OCI-LY7 (cell line): Measurements from ENCODE around the gene MYLK. TPM values are rescaled to one million over a fixed set of nuclear protein-coding genes. Genes with fewer than 3 reads are reported as not detected.

Experiments
- BruUV-seq: library from RNA; stranded (reverse); fragments of 400-500 nt; replicated peaks from 2 replicates; lab custom pipeline; 2021; lab: Mats Ljungman, UMichigan
- CTCF ChIA-PET: fragments of 300-600 bp; sonication (Branson Sonifier 250); formaldehyde crosslinking; loops from one replicate; lab custom pipeline; 2022; ENCODE audit warnings: antibody characterized with exemption; ENCODE audit not compliant: unreplicated experiment; lab: Charles Lee
- POLR2A ChIA-PET: fragments of 300-600 bp; sonication (Branson Sonifier 250); formaldehyde crosslinking; loops from one replicate; lab custom pipeline; 2022; ENCODE audit warnings: antibody characterized with exemption; lab: Charles Lee
- DNase-seq: peaks from one replicate; pipeline ENCODE4 v3.0.0-alpha.2; 2015; ENCODE audit warnings: low spot score
- H2AFZ ChIP-seq: fragments of 200-600 bp; sonication (generic), shearing (Covaris generic); 2 replicates; pipeline ENCODE4 v1.6.1; 2014; ENCODE audit warnings: mild to moderate bottlenecking, antibody characterized with exemption, low read length, moderate library complexity
- H3K27ac ChIP-seq: fragments of 200-600 bp; sonication (generic); 2 replicates; pipeline ENCODE4 v1.5.1; 2014; ENCODE audit warnings: mixed run types, low read depth, mild to moderate bottlenecking, moderate library complexity, low read length, inconsistent platforms; ENCODE audit not compliant: poor library complexity, severe bottlenecking
- H3K36me3 ChIP-seq: fragments of 200-600 bp; sonication (generic); 2 replicates; pipeline ENCODE4 v1.6.1; 2014; ENCODE audit warnings: mild to moderate bottlenecking, antibody characterized with exemption, low read length, moderate library complexity, mixed read lengths; ENCODE audit not compliant: insufficient read depth
- H3K4me1 ChIP-seq: fragments of 200-600 bp; sonication (generic); 2 replicates; pipeline ENCODE4 v1.5.1; 2014; ENCODE audit warnings: mild to moderate bottlenecking, low read length; ENCODE audit not compliant: insufficient read depth, poor library complexity, severe bottlenecking
- H3K4me2 ChIP-seq: fragments of 200-600 bp; sonication (generic); 2 replicates; pipeline ENCODE4 v1.6.1; 2014; ENCODE audit warnings: mild to moderate bottlenecking, low read length
- H3K4me3 ChIP-seq: fragments of 200-600 bp; sonication (generic); 2 replicates; pipeline ENCODE4 v1.5.1; 2014; ENCODE audit warnings: mild to moderate bottlenecking, low read depth, low read length; ENCODE audit not compliant: poor library complexity, severe bottlenecking
- H3K79me2 ChIP-seq: fragments of 200-600 bp; sonication (generic); 2 replicates; pipeline ENCODE4 v1.6.1; 2016; ENCODE audit warnings: low read depth, mild to moderate bottlenecking, low read length, moderate library complexity, mixed read lengths; ENCODE audit not compliant: insufficient read depth
- H3K9me2 ChIP-seq: fragments of 200-600 bp; sonication (generic); 2 replicates; pipeline ENCODE4 v1.6.1; 2016; ENCODE audit warnings: mild to moderate bottlenecking, low read length, mixed read lengths; ENCODE audit not compliant: insufficient read depth
- H3K9me3 ChIP-seq: fragments of 200-600 bp; sonication (generic); 2 replicates; pipeline ENCODE4 v1.6.1; 2014; ENCODE audit warnings: mild to moderate bottlenecking, mixed run types, low read length, mixed read lengths
- H4K20me1 ChIP-seq: fragments of 200-600 bp; sonication (generic); 2 replicates; pipeline ENCODE4 v1.6.1; 2014; ENCODE audit warnings: mild to moderate bottlenecking, antibody characterized with exemption, low read length, moderate library complexity, mixed read lengths; ENCODE audit not compliant: insufficient read depth
- CTCF ChIP-seq: fragments of 200-600 bp; sonication (generic); conservative IDR thresholded peaks from 2 replicates; pipeline ENCODE4 v1.5.1; 2014; ENCODE audit warnings: mild to moderate bottlenecking, antibody characterized with exemption, low read length, moderate library complexity, mixed read lengths
- EZH2phosphoT487 ChIP-seq: fragments of 200-600 bp; sonication (generic); IDR thresholded peaks from 2 replicates; pipeline ENCODE4 v1.6.1; 2018; ENCODE audit warnings: low read depth, borderline replicate concordance, mild to moderate bottlenecking, mixed run types, antibody characterized with exemption, low read length, moderate library complexity, mixed read lengths
- intact Hi-C: fragments of 100-400 bp; cut with micrococcal nuclease; formaldehyde crosslinking; loops from one replicate; pipeline ENCODE4 v1.10.0; 2022; ENCODE audit not compliant: unreplicated experiment
- total RNA-seq, 2 experiments: library from RNA; depleted of rRNA in 1 of 2; stranded (reverse); fragments of >200 nt in 1 of 2; shearing (Covaris generic) in 1 of 2; gene quantifications; 2 replicates each; pipeline ENCODE4 v1.2.3, GENCODE V29; 2014 to 2022

Gene MYLK
- total RNA-seq, 2 experiments from 2014 or later = not detected

GRCh38 chr3:123813876-123814275 lies 70.3 kb downstream of the MYLK start:
- POLR2A ChIA-PET = no interaction called here
- Histone ChIP-seq H3K4me3 (no peak overlapping the region), H4K20me1 (no peaks in the 10 kb centered on the region), H3K27ac (no peak overlapping the region), H3K4me2 (no peak overlapping the region), H3K79me2 (no peaks in the 10 kb centered on the region), H3K9me2 (no peaks in the 10 kb centered on the region), H3K4me1 (no peaks in the 10 kb centered on the region), H3K36me3 (no peaks in the 10 kb centered on the region), H3K9me3 (no peaks in the 10 kb centered on the region), H2AFZ (no peak overlapping the region)
- no peak for TF ChIP-seq EZH2phosphoT487
- TF ChIP-seq CTCF = no peak
- CTCF ChIA-PET = no interaction called here
- intact Hi-C loops = no loop called here
- DNase-seq = no peak
- no TSS peak for BruUV-seq

- BruUV-seq = no TSS peak
- Histone ChIP-seq H3K4me3 (no peak overlapping the region), H2AFZ (no peak overlapping the region), H3K79me2 (no peaks in the 10 kb centered on the region), H3K9me2 (no peaks in the 10 kb centered on the region), H3K36me3 (no peaks in the 10 kb centered on the region), H4K20me1 (no peaks in the 10 kb centered on the region), H3K4me1 (no peaks in the 10 kb centered on the region), H3K9me3 (no peaks in the 10 kb centered on the region), H3K27ac (no peak overlapping the region), H3K4me2 (no peak overlapping the region)
- TF ChIP-seq EZH2phosphoT487 = no peak
- no peak for TF ChIP-seq CTCF
- DNase-seq = no peak
- CTCF ChIA-PET = no interaction called here
- POLR2A ChIA-PET = interaction anchor here (0.5 kb wide), 1 partner anchor 105 kb away, joined by 5 read pairs; no protein-coding TSS in a partner anchor
- intact Hi-C loops = no loop called here
Measured at GRCh38 chr3:123809597-123809996, 74.5 kb downstream of the MYLK start.

- H3K4me3 ChIP-seq = no peak overlapping the region
- H3K27ac ChIP-seq = no peak overlapping the region
- H3K9me2 ChIP-seq = no peaks in the 10 kb centered on the region
- intact Hi-C loops = no loop called here
- POLR2A ChIA-PET = interaction anchor here (0.6 kb wide), 1 partner anchor 221 kb away, joined by 5 read pairs; no protein-coding TSS in a partner anchor
- H2AFZ ChIP-seq = no peak overlapping the region
- H3K9me3 ChIP-seq = no peaks in the 10 kb centered on the region
- CTCF ChIA-PET = no interaction called here
- no peaks in the 10 kb centered on the region for H3K79me2 ChIP-seq
- DNase-seq = no peak
- no peaks in the 10 kb centered on the region for H3K36me3 ChIP-seq
- H3K4me1 ChIP-seq = no peaks in the 10 kb centered on the region
- no peak overlapping the region for H3K4me2 ChIP-seq
- no peaks in the 10 kb centered on the region for H4K20me1 ChIP-seq
- BruUV-seq = no TSS peak
- TF ChIP-seq EZH2phosphoT487 (no peak), CTCF (no peak)
Measured at GRCh38 chr3:123808812-123809211, 75.3 kb downstream of the MYLK start.
